HCT116 (cell line): ENCODE data around the gene GDPD5. TPM values are rescaled to one million over a fixed set of nuclear protein-coding genes. Genes with fewer than 3 reads are reported as not detected.

Source experiments
- ATAC-seq: fragments of 200-7000 bp; cut with Tn5 transposase; 2 replicates; pipeline ENCODE4 v1.9.1; 2020; ENCODE audit warnings: mild to moderate bottlenecking, moderate library complexity
- BruUV-seq: library from RNA; stranded (reverse); fragments of 400-500 nt; replicated peaks from 2 replicates; lab custom pipeline; 2021; lab: Mats Ljungman, UMichigan
- CTCF ChIA-PET: fragments of 300-600 bp; sonication (Branson Sonifier 250); formaldehyde crosslinking; loops from one replicate; lab custom pipeline; 2021; ENCODE audit warnings: antibody characterized with exemption; lab: Charles Lee
- POLR2A ChIA-PET: fragments of 300-600, 350-600 bp; sonication (Branson Sonifier 250); formaldehyde crosslinking; loops from one replicate; lab custom pipeline; 2021; ENCODE audit warnings: antibody characterized with exemption; lab: Charles Lee
- RAD21 ChIA-PET, 2 experiments: fragments of 300-600 bp; sonication (Branson Sonifier 250); formaldehyde crosslinking; loops; one replicate each; lab custom pipeline; 2023; ENCODE audit warnings: low total read pairs in 2 of 2; ENCODE audit not compliant: uncharacterized antibody in 2 of 2, unreplicated experiment in 2 of 2, low non-redundant PET in 1 of 2; lab: Charles Lee
- DNase-seq: peaks from one replicate; pipeline ENCODE4 v3.0.0-alpha.2; 2010; ENCODE audit warnings: low read depth, low spot score
- H2AFZ ChIP-seq: fragments of 200-600 bp; shearing (Covaris generic), sonication (generic); 2 replicates; pipeline ENCODE4 v1.6.1; 2017; ENCODE audit warnings: low read depth, mixed run types, mixed read lengths, antibody characterized with exemption, low read length; ENCODE audit not compliant: poor library complexity, severe bottlenecking
- H3K27ac ChIP-seq: 2 replicates; pipeline ENCODE4 v1.5.1; 2012; ENCODE audit warnings: low read depth, low read length
- H3K27me3 ChIP-seq: fragments of 200-600 bp; sonication (generic); 2 replicates; pipeline ENCODE4 v1.6.1; 2016; ENCODE audit warnings: mixed run types, low read length, mixed read lengths; ENCODE audit not compliant: insufficient read depth
- H3K36me3 ChIP-seq, 2 experiments: fragments of 200-500 bp in 1 of 2; fragments of 200-600 bp in 1 of 2; sonication (Bioruptor generic) in 1 of 2; sonication (generic) in 1 of 2; 2 replicates each; pipeline versions ENCODE4 v1.5.1 to v1.6.1; 2014 to 2016; ENCODE audit warnings: low read length in 2 of 2, inconsistent platforms in 1 of 2, mixed read lengths in 1 of 2, mixed run types in 1 of 2; ENCODE audit not compliant: insufficient read depth in 2 of 2, control insufficient read depth in 1 of 2
- H3K4me1 ChIP-seq, 2 experiments: fragments of 200-600 bp in 1 of 2; sonication (generic) in 1 of 2; 2 replicates each; pipeline versions ENCODE4 v1.5.1 to v1.6.1; 2012 to 2017; ENCODE audit warnings: low read length in 2 of 2, inconsistent platforms in 1 of 2, mild to moderate bottlenecking in 1 of 2, mixed read lengths in 1 of 2, mixed run types in 1 of 2, moderate library complexity in 1 of 2; ENCODE audit not compliant: insufficient read depth in 2 of 2, control insufficient read depth in 1 of 2
- H3K4me2 ChIP-seq: fragments of 200-600 bp; sonication (generic); 2 replicates; pipeline ENCODE4 v1.6.1; 2017; ENCODE audit warnings: mixed run types, low read length, mixed read lengths
- H3K4me3 ChIP-seq, 2 experiments: fragments of 200-600 bp in 1 of 2; sonication (generic) in 1 of 2; replicated peaks in 1 of 2; 2 replicates each; pipeline ENCODE4 v1.5.1; 2011 to 2016; ENCODE audit warnings: low read length in 2 of 2, control low read depth in 1 of 2, low read depth in 1 of 2, mild to moderate bottlenecking in 1 of 2, mixed read lengths in 1 of 2, mixed run types in 1 of 2
- H3K79me2 ChIP-seq: fragments of 200-600 bp; sonication (generic); 2 replicates; pipeline ENCODE4 v1.6.1; 2017; ENCODE audit warnings: mild to moderate bottlenecking, mixed run types, low read length, moderate library complexity, mixed read lengths; ENCODE audit not compliant: insufficient read depth
- H3K9ac ChIP-seq: fragments of 200-600 bp; sonication (generic); 2 replicates; pipeline ENCODE4 v1.6.1; 2016; ENCODE audit warnings: low read length, mixed read lengths
- H3K9me2 ChIP-seq: fragments of 200-600 bp; sonication (generic), shearing (Covaris generic); 2 replicates; pipeline ENCODE4 v1.6.1; 2017; ENCODE audit warnings: mixed run types, mild to moderate bottlenecking, moderate library complexity; ENCODE audit not compliant: insufficient read depth
- H3K9me3 ChIP-seq, 2 experiments: fragments of 200-500 bp in 1 of 2; fragments of 200-600 bp in 1 of 2; sonication (Bioruptor generic) in 1 of 2; sonication (generic) in 1 of 2; 2 replicates each; pipeline ENCODE4 v1.6.1; 2014 to 2017; ENCODE audit warnings: low read length in 2 of 2, mixed read lengths in 2 of 2, inconsistent platforms in 1 of 2, low read depth in 1 of 2, mild to moderate bottlenecking in 1 of 2, mixed run types in 1 of 2, moderate library complexity in 1 of 2; ENCODE audit not compliant: control insufficient read depth in 1 of 2, insufficient read depth in 1 of 2
- H4K20me1 ChIP-seq: fragments of 200-600 bp; sonication (generic), shearing (Covaris generic); 2 replicates; pipeline ENCODE4 v1.6.1; 2017; ENCODE audit warnings: mixed run types, mild to moderate bottlenecking, moderate library complexity; ENCODE audit not compliant: insufficient read depth
- CEBPB ChIP-seq: IDR thresholded peaks from 2 replicates; pipeline ENCODE4 v1.6.1; 2012; ENCODE audit warnings: low read depth
- ELF1 ChIP-seq: IDR thresholded peaks from 2 replicates; pipeline ENCODE4 v1.6.1; 2012; ENCODE audit warnings: low read depth, borderline replicate concordance
- EZH2phosphoT487 ChIP-seq: fragments of 200-600 bp; IDR thresholded peaks from 2 replicates; pipeline ENCODE4 v1.6.1; 2018; ENCODE audit warnings: antibody characterized with exemption, borderline replicate concordance
- FOSL1 ChIP-seq: IDR thresholded peaks from 2 replicates; pipeline ENCODE4 v1.6.1; 2012; ENCODE audit warnings: low read depth
- JUND ChIP-seq: IDR thresholded peaks from 2 replicates; pipeline ENCODE4 v1.6.1; 2012
- MAX ChIP-seq: IDR thresholded peaks from 2 replicates; pipeline ENCODE4 v1.6.1; 2012
- POLR2A ChIP-seq: IDR thresholded peaks from 2 replicates; pipeline ENCODE4 v1.7.0; 2011; ENCODE audit warnings: borderline replicate concordance; ENCODE audit not compliant: insufficient read depth, insufficient read length; ENCODE audit errors: extremely low read depth
- POLR2AphosphoS5 ChIP-seq: IDR thresholded peaks from 2 replicates; pipeline ENCODE4 v1.6.1; 2011; ENCODE audit warnings: mild to moderate bottlenecking, low read depth, low read length, moderate library complexity
- REST ChIP-seq: IDR thresholded peaks from 2 replicates; pipeline ENCODE4 v1.6.1; 2012; ENCODE audit warnings: low read depth
- SIN3A ChIP-seq: IDR thresholded peaks from 2 replicates; pipeline ENCODE4 v1.6.1; 2012; ENCODE audit warnings: low read depth
- SP1 ChIP-seq: IDR thresholded peaks from 2 replicates; pipeline ENCODE4 v1.6.1; 2012; ENCODE audit warnings: low read depth
- SRF ChIP-seq: IDR thresholded peaks from 2 replicates; pipeline ENCODE4 v1.6.1; 2012; ENCODE audit warnings: low read depth
- TCF7L2 ChIP-seq: IDR thresholded peaks from 2 replicates; pipeline ENCODE4 v1.7.0; 2011; ENCODE audit warnings: borderline replicate concordance, inconsistent platforms; ENCODE audit not compliant: insufficient read depth, insufficient read length; ENCODE audit errors: extremely low read depth
- ZBTB33 ChIP-seq: IDR thresholded peaks from 2 replicates; pipeline ENCODE4 v1.6.1; 2011; ENCODE audit warnings: mild to moderate bottlenecking, low read length, moderate library complexity; ENCODE audit not compliant: insufficient replicate concordance; ENCODE audit errors: extremely low read depth
- ZFX ChIP-seq: fragments of 450-650 bp; IDR thresholded peaks from 2 replicates; pipeline ENCODE4 v1.6.1; 2017
- intact Hi-C: fragments of 100-400 bp; cut with micrococcal nuclease; formaldehyde crosslinking; loops from 2 replicates; pipeline ENCODE4 v1.10.0; 2022
- total RNA-seq: library from RNA; stranded (reverse); gene quantifications from one replicate; pipeline ENCODE4 v1.2.1, GENCODE V29; 2021; ENCODE audit not compliant: unreplicated experiment
- TF ChIP-seq, protein P1 (sequence below): IDR thresholded peaks from 2 replicates; pipeline ENCODE4 v1.6.1; 2012
- TF ChIP-seq, protein P2 (sequence below), 3 experiments: fragments of 200-600 bp in 1 of 3; sonication (generic) in 1 of 3; IDR thresholded peaks in 2 of 3; conservative IDR thresholded peaks in 1 of 3; 2 replicates each; pipeline ENCODE4 v1.5.1; 2012 to 2017; ENCODE audit warnings: low read depth in 2 of 3, low read length in 2 of 3, antibody characterized with exemption in 1 of 3, borderline replicate concordance in 1 of 3, control low read depth in 1 of 3, mild to moderate bottlenecking in 1 of 3, mixed read lengths in 1 of 3, mixed run types in 1 of 3, moderate library complexity in 1 of 3; ENCODE audit not compliant: insufficient read depth in 1 of 3

Gene GDPD5
- total RNA-seq, 1 experiment from 2014 or later = 27.5 TPM

DNA sequence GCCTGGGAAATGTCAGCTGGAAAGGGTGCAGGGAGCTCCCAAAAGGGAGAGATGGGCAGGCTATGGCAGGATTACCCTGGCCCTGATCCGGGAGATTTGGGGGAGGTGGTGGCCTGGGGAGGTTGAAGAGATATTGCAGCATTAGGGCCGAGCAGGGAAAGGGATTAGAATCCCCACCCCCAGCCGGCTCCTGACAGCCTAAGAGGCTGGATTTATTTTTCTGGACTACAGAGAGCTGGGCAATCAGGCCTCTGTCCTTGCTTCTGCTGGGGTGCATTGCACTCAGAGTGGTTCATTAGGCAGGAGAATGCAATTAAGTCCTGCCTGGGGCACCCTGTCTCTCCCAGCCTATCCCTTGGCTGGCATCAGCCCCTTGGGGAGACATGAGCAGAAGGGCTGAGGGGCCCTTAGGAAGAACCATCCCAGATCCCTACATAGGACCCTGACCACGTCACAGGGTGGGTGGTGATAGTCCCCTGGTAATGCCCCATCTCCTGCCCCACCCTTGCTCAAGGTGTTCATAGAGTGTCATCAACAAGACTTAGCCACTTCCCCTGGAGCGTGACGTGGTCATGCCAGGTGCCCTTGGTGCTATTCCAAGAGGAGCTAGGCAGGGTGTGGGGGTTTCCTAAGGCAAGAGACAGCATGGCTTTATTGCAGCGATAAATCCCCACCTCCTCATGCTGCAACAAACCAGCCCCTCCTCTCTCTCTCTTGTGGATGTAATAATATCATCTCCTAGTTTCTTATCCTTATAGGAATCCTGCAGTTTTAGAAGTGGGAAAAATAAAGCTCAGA, 54.4 kb downstream of the GDPD5 start:
- DNase-seq = no peak
- CTCF ChIA-PET = no interaction called here
- no peak overlapping the region for H3K9ac ChIP-seq
- H3K9me2 ChIP-seq = no peaks in the 10 kb centered on the region
- H3K27ac ChIP-seq = no peak overlapping the region
- H3K4me1 ChIP-seq = peaks cover 0 to 18% of the 10 kb centered on the region in 2 experiments; a peak in 2 of 4 replicates
- TF ChIP-seq ZBTB33 (no peak), SIN3A (no peak), FOSL1 (no peak), MAX (no peak), SP1 (no peak), EZH2phosphoT487 (no peak), POLR2AphosphoS5 (no peak), ELF1 (no peak), SRF (no peak), TCF7L2 (no peak), POLR2A (no peak), ZFX (no peak), CEBPB (no peak), JUND (no peak), REST (no peak)
- TF ChIP-seq, protein P1, sequence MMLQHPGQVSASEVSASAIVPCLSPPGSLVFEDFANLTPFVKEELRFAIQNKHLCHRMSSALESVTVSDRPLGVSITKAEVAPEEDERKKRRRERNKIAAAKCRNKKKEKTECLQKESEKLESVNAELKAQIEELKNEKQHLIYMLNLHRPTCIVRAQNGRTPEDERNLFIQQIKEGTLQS = no peak
- TF ChIP-seq, protein P2, sequence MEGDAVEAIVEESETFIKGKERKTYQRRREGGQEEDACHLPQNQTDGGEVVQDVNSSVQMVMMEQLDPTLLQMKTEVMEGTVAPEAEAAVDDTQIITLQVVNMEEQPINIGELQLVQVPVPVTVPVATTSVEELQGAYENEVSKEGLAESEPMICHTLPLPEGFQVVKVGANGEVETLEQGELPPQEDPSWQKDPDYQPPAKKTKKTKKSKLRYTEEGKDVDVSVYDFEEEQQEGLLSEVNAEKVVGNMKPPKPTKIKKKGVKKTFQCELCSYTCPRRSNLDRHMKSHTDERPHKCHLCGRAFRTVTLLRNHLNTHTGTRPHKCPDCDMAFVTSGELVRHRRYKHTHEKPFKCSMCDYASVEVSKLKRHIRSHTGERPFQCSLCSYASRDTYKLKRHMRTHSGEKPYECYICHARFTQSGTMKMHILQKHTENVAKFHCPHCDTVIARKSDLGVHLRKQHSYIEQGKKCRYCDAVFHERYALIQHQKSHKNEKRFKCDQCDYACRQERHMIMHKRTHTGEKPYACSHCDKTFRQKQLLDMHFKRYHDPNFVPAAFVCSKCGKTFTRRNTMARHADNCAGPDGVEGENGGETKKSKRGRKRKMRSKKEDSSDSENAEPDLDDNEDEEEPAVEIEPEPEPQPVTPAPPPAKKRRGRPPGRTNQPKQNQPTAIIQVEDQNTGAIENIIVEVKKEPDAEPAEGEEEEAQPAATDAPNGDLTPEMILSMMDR (IDR thresholded peaks at IDR 0.05 in 2 of 3, conservative IDR thresholded peaks at IDR 0.05 in 1 of 3; ENCODE audit: borderline replicate concordance in 1 of 3, insufficient read depth in 1 of 3, low read depth in 2 of 3, low read length in 2 of 3) = no peak
- H3K9me3 ChIP-seq = no peaks in the 10 kb centered on the region
- no TSS peak for BruUV-seq
- H3K36me3 ChIP-seq = no peaks in the 10 kb centered on the region; a peak in 1 of 4 replicates
- no peaks in the 10 kb centered on the region for H3K27me3 ChIP-seq
- H3K4me2 ChIP-seq = no peak overlapping the region
- H4K20me1 ChIP-seq = no peaks in the 10 kb centered on the region
- RAD21 ChIA-PET = no interaction called here
- H2AFZ ChIP-seq = no peak overlapping the region
- no peaks in the 10 kb centered on the region for H3K79me2 ChIP-seq
- POLR2A ChIA-PET = no interaction called here
- no peak for ATAC-seq
- H3K4me3 ChIP-seq = no peak overlapping the region
- intact Hi-C loops = no loop called here
